ENCODE data around the gene PEBP1.

The PEBP1 gene

GRCh38 chr12:118151755-118152154 is 15.8 kb downstream of the PEBP1 start:
- TF ChIP-seq, protein P1, sequence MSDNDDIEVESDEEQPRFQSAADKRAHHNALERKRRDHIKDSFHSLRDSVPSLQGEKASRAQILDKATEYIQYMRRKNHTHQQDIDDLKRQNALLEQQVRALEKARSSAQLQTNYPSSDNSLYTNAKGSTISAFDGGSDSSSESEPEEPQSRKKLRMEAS (IDR thresholded peaks at IDR 0.05; ENCODE audit: low read depth, low read length): no peak
- TF ChIP-seq CTCF (IDR thresholded peaks at IDR 0.05; ENCODE audit: low read depth, low read length) (no peak), POLR2A (IDR thresholded peaks at IDR 0.05; ENCODE audit: extremely low read depth, insufficient read length) (no peak), MYC (IDR thresholded peaks at IDR 0.05; ENCODE audit: low read depth, low read length) (no peak)
- no peak overlapping the region for H3K4me3 ChIP-seq (ENCODE audit: low read depth, low read length)
- DNase-seq (ENCODE audit: low read depth): no peak

DNA sequence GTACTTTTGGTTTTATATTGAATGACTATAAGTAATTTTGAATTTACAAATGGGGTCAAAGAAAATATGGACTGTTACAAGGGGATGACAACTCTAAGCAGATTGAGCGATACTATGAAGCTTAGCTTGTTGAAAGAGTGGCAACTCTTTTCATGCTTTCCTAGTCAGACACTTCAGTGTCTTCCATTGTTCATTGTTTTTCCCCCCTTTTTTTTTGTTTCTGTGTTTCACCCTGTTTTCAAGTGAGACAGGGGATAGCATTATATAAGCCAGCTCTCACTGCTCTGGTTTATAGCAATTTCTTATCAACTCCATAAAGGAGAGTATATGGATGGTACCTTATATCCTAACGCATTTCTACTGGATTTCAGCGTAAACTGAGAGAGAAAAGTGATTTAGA is 24.6 kb downstream of the PEBP1 start:
- no peak for DNase-seq (ENCODE audit: low read depth)
- no peak overlapping the region for H3K4me3 ChIP-seq (ENCODE audit: low read depth, low read length)
- TF ChIP-seq, protein P1 (IDR thresholded peaks at IDR 0.05; ENCODE audit: low read depth, low read length): no peak
- no peak for TF ChIP-seq MYC (IDR thresholded peaks at IDR 0.05; ENCODE audit: low read depth, low read length)
- no peak for TF ChIP-seq CTCF (IDR thresholded peaks at IDR 0.05; ENCODE audit: low read depth, low read length)
- TF ChIP-seq POLR2A (IDR thresholded peaks at IDR 0.05; ENCODE audit: extremely low read depth, insufficient read length): no peak

DNA sequence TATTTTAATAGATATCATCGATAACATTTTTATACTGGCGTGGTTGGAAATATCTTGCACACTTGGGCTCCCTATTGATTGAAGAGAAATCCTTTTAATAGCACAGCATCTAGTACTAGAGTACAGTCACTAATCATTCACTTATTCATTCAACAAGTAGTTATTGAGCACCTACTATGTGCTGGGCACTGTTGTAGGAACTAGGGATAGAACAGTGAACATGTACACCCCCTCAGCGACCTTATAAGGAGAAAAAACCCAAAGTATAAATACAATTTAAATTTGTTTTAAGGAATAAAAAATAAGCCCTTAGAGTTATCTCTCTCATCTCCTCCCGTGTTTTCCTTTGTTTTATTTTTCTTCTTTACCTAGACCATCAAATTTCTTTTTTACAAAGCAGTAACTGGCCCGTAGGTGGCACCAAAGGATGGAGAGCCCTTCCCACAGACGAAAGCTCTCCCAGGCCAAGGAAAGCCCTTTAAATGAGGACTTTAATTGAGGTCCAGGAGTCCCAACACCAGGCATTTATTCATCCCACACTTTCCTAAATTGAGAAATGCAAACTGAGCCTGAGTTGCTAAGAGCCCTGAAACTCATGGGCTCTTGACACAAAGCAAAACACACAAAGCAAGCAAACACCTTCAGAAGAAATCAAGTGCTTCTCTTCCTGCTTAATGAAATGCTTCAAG is 29.0 kb downstream of the PEBP1 start:
- DNase-seq (ENCODE audit: low read depth): peak; percentile 41
- no peak overlapping the region for H3K4me3 ChIP-seq (ENCODE audit: low read depth, low read length)
- TF ChIP-seq, protein P1 (IDR thresholded peaks at IDR 0.05; ENCODE audit: low read depth, low read length): no peak
- TF ChIP-seq POLR2A (IDR thresholded peaks at IDR 0.05; ENCODE audit: extremely low read depth, insufficient read length) (no peak), CTCF (IDR thresholded peaks at IDR 0.05; ENCODE audit: low read depth, low read length) (peak; percentile 27)

DNA sequence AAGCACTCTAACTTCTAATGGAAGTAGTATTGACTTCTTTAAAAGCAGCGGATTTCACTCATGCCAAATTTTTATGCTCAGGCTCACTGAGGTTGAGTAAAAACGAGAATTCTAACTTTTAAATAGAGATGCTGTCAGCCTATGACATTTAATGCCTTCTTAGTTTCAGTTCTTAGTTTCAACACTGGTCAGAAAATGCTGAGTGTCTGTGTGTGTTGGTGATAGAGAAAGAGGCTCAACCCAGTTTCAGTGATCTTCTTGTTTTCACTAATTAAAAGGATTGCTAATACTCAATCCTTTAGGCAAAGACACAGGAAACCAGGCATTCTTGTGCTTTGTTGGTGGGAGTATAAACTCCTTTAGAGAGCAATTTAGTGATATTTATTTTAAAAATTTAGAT is 31.0 kb downstream of the PEBP1 start:
- no peak for TF ChIP-seq MYC (IDR thresholded peaks at IDR 0.05; ENCODE audit: low read depth, low read length)
- TF ChIP-seq POLR2A (IDR thresholded peaks at IDR 0.05; ENCODE audit: extremely low read depth, insufficient read length): no peak
- no peak for TF ChIP-seq CTCF (IDR thresholded peaks at IDR 0.05; ENCODE audit: low read depth, low read length)
- TF ChIP-seq, protein P1 (IDR thresholded peaks at IDR 0.05; ENCODE audit: low read depth, low read length): no peak
- DNase-seq (ENCODE audit: low read depth): no peak
- H3K4me3 ChIP-seq (ENCODE audit: low read depth, low read length): no peak overlapping the region

GRCh38 chr12:118175823-118176447 is 40.0 kb downstream of the PEBP1 start:
- no peak overlapping the region for H3K4me3 ChIP-seq (ENCODE audit: low read depth, low read length)
- TF ChIP-seq CTCF (IDR thresholded peaks at IDR 0.05; ENCODE audit: low read depth, low read length) (no peak), POLR2A (IDR thresholded peaks at IDR 0.05; ENCODE audit: extremely low read depth, insufficient read length) (no peak), MYC (IDR thresholded peaks at IDR 0.05; ENCODE audit: low read depth, low read length) (no peak)
- TF ChIP-seq, protein P1 (IDR thresholded peaks at IDR 0.05; ENCODE audit: low read depth, low read length): no peak
- DNase-seq (ENCODE audit: low read depth): peak; percentile 91
